Hepatocyte (in vitro differentiated cells): ENCODE results near the gene PRDM16. TPM values are rescaled to one million over a fixed set of nuclear protein-coding genes. Genes with fewer than 3 reads are reported as not detected.

ENCODE experiments used
- DNase-seq: peaks from one replicate; pipeline ENCODE4 v3.0.0-alpha.2; 2016; ENCODE audit warnings: low spot score
- H2AFZ ChIP-seq: fragments of 200-600 bp; sonication (generic); 2 replicates; pipeline ENCODE4 v1.6.0; 2016; ENCODE audit warnings: antibody characterized with exemption, mild to moderate bottlenecking
- H3K27ac ChIP-seq: fragments of 200-600 bp; sonication (generic); 2 replicates; pipeline ENCODE4 v1.5.1; 2016; ENCODE audit warnings: mild to moderate bottlenecking
- H3K27me3 ChIP-seq: fragments of 200-600 bp; sonication (generic); 2 replicates; pipeline ENCODE4 v1.6.1; 2016
- H3K36me3 ChIP-seq: fragments of 200-600 bp; sonication (generic); replicated peaks from 2 replicates; pipeline ENCODE4 v1.5.1; 2016; ENCODE audit warnings: low read depth; ENCODE audit not compliant: insufficient read depth
- H3K4me1 ChIP-seq: fragments of 200-600 bp; sonication (generic); 2 replicates; pipeline ENCODE4 v1.5.1; 2016; ENCODE audit warnings: mild to moderate bottlenecking, moderate library complexity; ENCODE audit not compliant: insufficient read depth
- H3K4me2 ChIP-seq: fragments of 200-600 bp; sonication (generic); 2 replicates; pipeline ENCODE4 v1.6.0; 2016
- H3K4me3 ChIP-seq: fragments of 200-600 bp; sonication (generic); 2 replicates; pipeline ENCODE4 v1.5.1; 2016; ENCODE audit warnings: mild to moderate bottlenecking
- H3K79me2 ChIP-seq: fragments of 200-600 bp; sonication (generic); 2 replicates; pipeline ENCODE4 v1.6.0; 2017; ENCODE audit warnings: mild to moderate bottlenecking
- H3K9me2 ChIP-seq: fragments of 200-600 bp; sonication (generic); replicated peaks from 2 replicates; pipeline ENCODE4 v1.6.0; 2017; ENCODE audit warnings: mild to moderate bottlenecking; ENCODE audit not compliant: insufficient read depth
- H3K9me3 ChIP-seq: fragments of 200-600 bp; sonication (generic); 2 replicates; pipeline ENCODE4 v1.5.1; 2016; ENCODE audit warnings: low read depth, mild to moderate bottlenecking
- H4K20me1 ChIP-seq: fragments of 200-600 bp; sonication (generic); 2 replicates; pipeline ENCODE4 v1.6.0; 2016; ENCODE audit warnings: mild to moderate bottlenecking; ENCODE audit not compliant: insufficient read depth, poor library complexity, severe bottlenecking
- CTCF ChIP-seq: fragments of 200-600 bp; sonication (generic); IDR thresholded peaks from 2 replicates; pipeline ENCODE4 v1.5.1; 2016; ENCODE audit warnings: antibody characterized with exemption, mild to moderate bottlenecking; ENCODE audit not compliant: poor library complexity
- EZH2 ChIP-seq: fragments of 200-600 bp; sonication (generic); IDR thresholded peaks from 2 replicates; pipeline ENCODE4 v1.6.1; 2016; ENCODE audit warnings: antibody characterized with exemption, mild to moderate bottlenecking, borderline replicate concordance
- EZH2phosphoT487 ChIP-seq: fragments of 200-600 bp; sonication (generic); IDR thresholded peaks from one replicate; pipeline ENCODE4 v1.6.1; 2018; ENCODE audit warnings: antibody characterized with exemption, mild to moderate bottlenecking, low read depth, moderate library complexity; ENCODE audit not compliant: unreplicated experiment, severe bottlenecking
- WGBS: methylation state at CpG from one replicate; pipeline ENCODE4 v1.1.6; 2016; ENCODE audit warnings: low lambda C conversion rate; ENCODE audit errors: missing lambda C conversion rate; 5-methylcytosine and 5-hydroxymethylcytosine counted together
- polyA plus RNA-seq: library from polyadenylated mRNA; unstranded; fragments of >200 nt; fragmentation: Nextera tagmentation; extraction: Ambion mirVana; gene quantifications from 2 replicates; pipeline ENCODE4 v1.2.1, GENCODE V29; 2016
- total RNA-seq: library from RNA; depleted of rRNA; stranded (reverse); fragments of >200 nt; gene quantifications from 2 replicates; pipeline ENCODE4 v1.2.3, GENCODE V29; 2014

Gene PRDM16
- total and polyA plus RNA-seq, 2 experiments from 2014 or later, result 8.1 to 9.9 TPM

GRCh38 chr1:3474016-3474415 is 405.0 kb downstream of the PRDM16 start:
- H3K27ac ChIP-seq, result no peak overlapping the region
- H3K4me3 ChIP-seq, result no peak overlapping the region
- no peak overlapping the region for H2AFZ ChIP-seq
- TF ChIP-seq CTCF (no peak), EZH2phosphoT487 (no peak), EZH2 (no peak)
- WGBS, result 94% methylated on average over 8 of the region's 8 CpGs
- no peaks in the 10 kb centered on the region for H3K79me2 ChIP-seq
- H3K9me3 ChIP-seq, result no peaks in the 10 kb centered on the region
- H3K27me3 ChIP-seq, result no peaks in the 10 kb centered on the region
- H3K36me3 ChIP-seq, result no peaks in the 10 kb centered on the region
- no peaks in the 10 kb centered on the region for H3K9me2 ChIP-seq
- no peaks in the 10 kb centered on the region for H4K20me1 ChIP-seq
- no peak for DNase-seq
- H3K4me1 ChIP-seq, result peaks cover 14% of the 10 kb centered on the region
- H3K4me2 ChIP-seq, result no peak overlapping the region

- 75% methylated on average over 8 of the region's 10 CpGs for WGBS
- H3K27ac ChIP-seq, result no peak overlapping the region
- H3K36me3 ChIP-seq, result no peaks in the 10 kb centered on the region
Observed at GRCh38 chr1:3474421-3474820, 405.4 kb downstream of the PRDM16 start.

GRCh38 chr1:3475839-3476573 is 407.0 kb downstream of the PRDM16 start:
- Histone ChIP-seq H3K36me3 (no peaks in the 10 kb centered on the region), H4K20me1 (no peaks in the 10 kb centered on the region), H3K79me2 (no peaks in the 10 kb centered on the region), H3K4me2 (no peak overlapping the region), H3K9me3 (no peaks in the 10 kb centered on the region), H2AFZ (no peak overlapping the region), H3K4me3 (no peak overlapping the region), H3K4me1 (peaks cover 12% of the 10 kb centered on the region), H3K9me2 (no peaks in the 10 kb centered on the region), H3K27ac (no peak overlapping the region), H3K27me3 (no peaks in the 10 kb centered on the region)
- 93% methylated on average over 14 of the region's 14 CpGs for WGBS
- no peak for DNase-seq
- TF ChIP-seq CTCF (no peak), EZH2phosphoT487 (no peak), EZH2 (no peak)

More at GRCh38 chr1:3474421-3474820, 405.4 kb downstream of the PRDM16 start:
- Histone ChIP-seq H3K9me3 (no peaks in the 10 kb centered on the region), H3K9me2 (no peaks in the 10 kb centered on the region), H3K79me2 (no peaks in the 10 kb centered on the region), H3K4me3 (no peak overlapping the region), H4K20me1 (no peaks in the 10 kb centered on the region), H3K4me1 (peaks cover 14% of the 10 kb centered on the region), H3K27me3 (no peaks in the 10 kb centered on the region), H2AFZ (no peak overlapping the region), H3K4me2 (no peak overlapping the region)
- DNase-seq, result no peak
- TF ChIP-seq EZH2 (no peak), EZH2phosphoT487 (no peak), CTCF (no peak)
